Stomach (tissue), 9 donors: ENCODE measurements around the gene SORCS2. TPM values are rescaled to one million over a fixed set of nuclear protein-coding genes. Genes with fewer than 3 reads are reported as not detected.

Experiments used
- DNase-seq, 2 donors: peaks; one replicate each; pipeline versions ENCODE4 v3.0.0 to v3.0.0-alpha.2; 2013 to 2019
- H3K27ac ChIP-seq, 5 donors: fragments of 200-600 bp in 4 of 5; sonication (generic) in 4 of 5; one replicate each; pipeline ENCODE4 v1.5.1; 2013 to 2019; ENCODE audit warnings: mild to moderate bottlenecking in 1 of 5, moderate library complexity in 1 of 5
- H3K27me3 ChIP-seq, 3 donors: fragments of 200-600 bp; sonication (generic); one replicate each; pipeline ENCODE4 v1.5.1; 2017 to 2019; ENCODE audit warnings: mixed run types in 1 of 3
- H3K36me3 ChIP-seq, 4 donors: fragments of 200-600 bp; sonication (generic); 1 replicate in 3 of 4; 2 replicates in 1 of 4; pipeline ENCODE4 v1.5.1; 2016 to 2019
- H3K4me1 ChIP-seq, 4 donors: fragments of 200-600 bp; sonication (generic); one replicate each; pipeline ENCODE4 v1.5.1; 2016 to 2019
- H3K4me3 ChIP-seq, 4 donors: fragments of 200-600 bp; sonication (generic) in 3 of 4; one replicate each; pipeline ENCODE4 v1.5.1; 2016 to 2019; ENCODE audit warnings: mild to moderate bottlenecking in 1 of 4
- H3K9me3 ChIP-seq, 4 donors: fragments of 200-600 bp; sonication (generic); one replicate each; pipeline ENCODE4 v1.5.1; 2016 to 2019
- EP300 ChIP-seq: sonication (generic); formaldehyde crosslinking; IDR thresholded peaks from one replicate; pipeline ENCODE4 v1.6.1; 2017; ENCODE audit warnings: antibody characterized with exemption
- POLR2A ChIP-seq, 4 donors: fragments of 450-650 bp; IDR thresholded peaks; one replicate each; pipeline ENCODE4 v1.6.1; 2016; ENCODE audit warnings: antibody characterized with exemption in 4 of 4, control low read depth in 2 of 4, mild to moderate bottlenecking in 1 of 4, moderate library complexity in 1 of 4
- POLR2AphosphoS5 ChIP-seq, 3 donors: sonication (generic); formaldehyde crosslinking; IDR thresholded peaks; one replicate each; pipeline ENCODE4 v1.6.1; 2016; ENCODE audit warnings: antibody characterized with exemption in 3 of 3
- WGBS, 5 donors: extraction: QIAGEN DNeasy Blood & Tissue Kit in 3 of 5; methylation state at CpG; one replicate each; pipeline versions ENCODE4 v1.1.5 to v1.1.7; 2013 to 2018; 5-methylcytosine and 5-hydroxymethylcytosine counted together
- intact Hi-C: fragments of 100-400 bp; cut with DNase I; formaldehyde crosslinking; loops from one replicate; pipeline ENCODE4 v1.15.1; 2023; ENCODE audit warnings: low total_unique reads
- polyA plus RNA-seq, 3 donors: library from polyadenylated mRNA; stranded (reverse); fragments of 200-250 nt; gene quantifications; one replicate each; pipeline ENCODE4 v1.2.3, GENCODE V29; 2013
- total RNA-seq, 5 donors: library from RNA; depleted of rRNA; stranded (reverse); fragments of >200 nt; gene quantifications; one replicate each; pipeline versions ENCODE4 v1.1.0 to v1.2.3, GENCODE V29; 2014 to 2016
- TF ChIP-seq, protein P1 (sequence below), 7 experiments: fragments of 450-650 bp in 4 of 7; fragments of 200-600 bp in 3 of 7; sonication (generic) in 3 of 7; IDR thresholded peaks; one replicate each; pipeline ENCODE4 v1.5.1; 2016 to 2019; ENCODE audit warnings: antibody characterized with exemption in 7 of 7, control low read depth in 2 of 7, mild to moderate bottlenecking in 1 of 7
- donor health status: healthy with polysubstance abuse.
- donor health status: Bipolar disorder and iron deficiency.
- donor health status: healthy.

The SORCS2 gene
- total and polyA plus RNA-seq, 8 donors = under 0.01 to 13.0 (median 0.50) TPM; not detected in 1

DNA sequence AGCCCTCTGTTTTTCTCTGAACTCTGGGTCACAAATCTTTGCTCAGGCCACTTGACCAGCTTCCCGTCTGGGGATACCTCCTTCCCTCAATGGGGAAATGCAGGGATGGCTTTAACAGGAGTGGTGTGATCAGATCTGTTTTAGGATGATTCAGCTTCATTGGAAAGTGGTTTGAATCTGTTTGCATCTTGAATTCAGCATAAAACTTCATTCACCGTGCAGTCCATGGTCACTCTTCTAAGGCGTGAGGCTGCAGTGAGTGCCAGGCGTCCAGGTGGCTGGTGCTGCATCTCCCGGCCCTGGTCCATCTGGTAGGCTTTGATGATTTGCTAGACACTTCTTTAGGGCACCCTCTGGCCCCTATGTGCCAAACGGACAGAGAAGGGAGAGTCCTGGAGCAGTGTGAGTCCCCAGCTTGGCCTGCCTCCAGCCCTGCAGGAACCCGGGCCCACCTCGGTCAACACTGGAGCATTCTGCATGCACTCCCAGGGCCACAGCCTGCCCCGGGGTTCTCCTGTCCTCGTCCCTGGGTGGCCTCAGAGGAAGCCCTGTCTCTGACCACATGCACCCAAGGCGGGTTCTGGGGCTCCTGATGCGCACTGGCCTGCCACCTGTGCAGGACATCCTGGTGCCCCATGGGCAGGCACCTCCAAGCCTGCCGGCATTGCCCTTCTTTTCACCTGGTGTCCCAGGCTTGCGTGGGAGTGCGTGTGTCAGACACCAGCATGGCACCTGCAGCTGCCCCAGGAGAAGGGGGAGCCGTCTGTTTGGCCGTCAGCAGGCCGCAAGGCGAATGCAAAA, 493.9 kb downstream of the SORCS2 start:
- Histone ChIP-seq H3K27ac (no peak overlapping the region), H3K4me1 (no peaks in the 10 kb centered on the region), H3K4me3 (no peak overlapping the region), H3K9me3 (peaks cover 0 to 35% (median 28%) of the 10 kb centered on the region in 4 donors), H3K27me3 (peaks cover 0 to 7% (median 0%) of the 10 kb centered on the region in 3 donors), H3K36me3 (peaks cover 0 to 11% (median 0%) of the 10 kb centered on the region in 4 donors)
- TF ChIP-seq, protein P1, sequence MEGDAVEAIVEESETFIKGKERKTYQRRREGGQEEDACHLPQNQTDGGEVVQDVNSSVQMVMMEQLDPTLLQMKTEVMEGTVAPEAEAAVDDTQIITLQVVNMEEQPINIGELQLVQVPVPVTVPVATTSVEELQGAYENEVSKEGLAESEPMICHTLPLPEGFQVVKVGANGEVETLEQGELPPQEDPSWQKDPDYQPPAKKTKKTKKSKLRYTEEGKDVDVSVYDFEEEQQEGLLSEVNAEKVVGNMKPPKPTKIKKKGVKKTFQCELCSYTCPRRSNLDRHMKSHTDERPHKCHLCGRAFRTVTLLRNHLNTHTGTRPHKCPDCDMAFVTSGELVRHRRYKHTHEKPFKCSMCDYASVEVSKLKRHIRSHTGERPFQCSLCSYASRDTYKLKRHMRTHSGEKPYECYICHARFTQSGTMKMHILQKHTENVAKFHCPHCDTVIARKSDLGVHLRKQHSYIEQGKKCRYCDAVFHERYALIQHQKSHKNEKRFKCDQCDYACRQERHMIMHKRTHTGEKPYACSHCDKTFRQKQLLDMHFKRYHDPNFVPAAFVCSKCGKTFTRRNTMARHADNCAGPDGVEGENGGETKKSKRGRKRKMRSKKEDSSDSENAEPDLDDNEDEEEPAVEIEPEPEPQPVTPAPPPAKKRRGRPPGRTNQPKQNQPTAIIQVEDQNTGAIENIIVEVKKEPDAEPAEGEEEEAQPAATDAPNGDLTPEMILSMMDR (IDR thresholded peaks at IDR 0.05) = no peak
- TF ChIP-seq EP300 = no peak
- no peak for TF ChIP-seq POLR2A (IDR thresholded peaks at IDR 0.05)
- no peak for TF ChIP-seq POLR2AphosphoS5 (IDR thresholded peaks at IDR 0.05)
- DNase-seq = no peak
- WGBS, 5 donors = 79 to 85% (median 83%) methylated on average over 19 of the region's 19 CpGs
- intact Hi-C loops = no loop called here

DNA sequence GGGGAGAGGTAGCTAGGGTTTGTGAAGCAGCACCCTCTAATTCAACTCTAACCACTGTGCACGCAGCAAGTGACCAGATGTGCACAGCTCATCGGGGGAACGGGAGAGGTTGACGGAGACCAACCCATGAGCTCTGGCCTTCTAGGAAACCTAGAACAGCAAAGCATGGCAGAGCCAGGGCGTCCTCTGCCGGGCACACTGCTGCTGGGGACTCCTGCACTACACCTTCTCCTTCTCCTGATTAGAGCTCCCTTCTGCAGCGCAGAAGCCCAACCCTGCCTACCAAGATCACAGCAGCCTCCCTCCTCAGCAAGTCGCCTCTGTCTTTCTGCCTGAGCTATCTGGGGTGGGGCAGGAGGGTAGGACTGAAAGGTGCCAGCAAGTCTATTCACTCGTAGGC, 494.7 kb downstream of the SORCS2 start:
- Histone ChIP-seq H3K27me3 (peaks cover 0 to 7% (median 0%) of the 10 kb centered on the region in 3 donors), H3K27ac (no peak overlapping the region), H3K4me3 (no peak overlapping the region), H3K36me3 (peaks cover 0 to 11% (median 0%) of the 10 kb centered on the region in 4 donors), H3K9me3 (peaks cover 0 to 28% (median 23%) of the 10 kb centered on the region in 4 donors), H3K4me1 (no peaks in the 10 kb centered on the region)
- WGBS, 5 donors = 71 to 84% (median 77%) methylated on average over 8 to 9 of the region's 9 CpGs
- intact Hi-C loops = no loop called here
- TF ChIP-seq POLR2A (IDR thresholded peaks at IDR 0.05) (no peak), EP300 (no peak), POLR2AphosphoS5 (IDR thresholded peaks at IDR 0.05) (no peak)
- TF ChIP-seq, protein P1 (IDR thresholded peaks at IDR 0.05) = no peak
- DNase-seq = no peak

DNA sequence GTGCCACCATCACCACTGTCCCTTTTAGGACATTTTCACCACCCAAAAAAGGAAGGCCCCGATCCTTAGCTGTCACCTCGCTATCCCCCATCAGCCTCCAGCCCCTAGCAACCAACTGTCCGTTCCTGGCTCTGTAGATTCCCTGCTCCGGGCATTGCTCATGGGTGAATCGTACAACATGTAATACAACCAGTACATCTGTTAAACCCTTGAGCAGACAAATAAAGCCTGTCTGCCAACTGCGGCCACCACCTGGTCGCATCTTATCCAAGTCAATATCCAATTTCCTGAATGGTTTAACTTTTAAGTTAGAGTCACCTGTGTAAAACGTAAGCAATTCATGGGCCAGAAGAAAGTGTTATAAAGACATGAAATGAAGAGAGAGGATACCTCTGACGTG, 495.5 kb downstream of the SORCS2 start:
- 79 to 87% (median 83%) methylated on average over 9 of the region's 9 CpGs for WGBS, 5 donors
- no peak for DNase-seq
- Histone ChIP-seq H3K36me3 (peaks cover 0 to 11% (median 0%) of the 10 kb centered on the region in 4 donors), H3K9me3 (peaks cover 0 to 20% (median 17%) of the 10 kb centered on the region in 4 donors), H3K4me3 (no peak overlapping the region), H3K4me1 (no peaks in the 10 kb centered on the region), H3K27ac (no peak overlapping the region), H3K27me3 (peaks cover 0 to 7% (median 0%) of the 10 kb centered on the region in 3 donors)
- TF ChIP-seq, protein P1 (IDR thresholded peaks at IDR 0.05) = no peak
- no peak for TF ChIP-seq EP300
- TF ChIP-seq POLR2A (IDR thresholded peaks at IDR 0.05) = no peak
- TF ChIP-seq POLR2AphosphoS5 (IDR thresholded peaks at IDR 0.05) = no peak
- intact Hi-C loops = no loop called here

DNA sequence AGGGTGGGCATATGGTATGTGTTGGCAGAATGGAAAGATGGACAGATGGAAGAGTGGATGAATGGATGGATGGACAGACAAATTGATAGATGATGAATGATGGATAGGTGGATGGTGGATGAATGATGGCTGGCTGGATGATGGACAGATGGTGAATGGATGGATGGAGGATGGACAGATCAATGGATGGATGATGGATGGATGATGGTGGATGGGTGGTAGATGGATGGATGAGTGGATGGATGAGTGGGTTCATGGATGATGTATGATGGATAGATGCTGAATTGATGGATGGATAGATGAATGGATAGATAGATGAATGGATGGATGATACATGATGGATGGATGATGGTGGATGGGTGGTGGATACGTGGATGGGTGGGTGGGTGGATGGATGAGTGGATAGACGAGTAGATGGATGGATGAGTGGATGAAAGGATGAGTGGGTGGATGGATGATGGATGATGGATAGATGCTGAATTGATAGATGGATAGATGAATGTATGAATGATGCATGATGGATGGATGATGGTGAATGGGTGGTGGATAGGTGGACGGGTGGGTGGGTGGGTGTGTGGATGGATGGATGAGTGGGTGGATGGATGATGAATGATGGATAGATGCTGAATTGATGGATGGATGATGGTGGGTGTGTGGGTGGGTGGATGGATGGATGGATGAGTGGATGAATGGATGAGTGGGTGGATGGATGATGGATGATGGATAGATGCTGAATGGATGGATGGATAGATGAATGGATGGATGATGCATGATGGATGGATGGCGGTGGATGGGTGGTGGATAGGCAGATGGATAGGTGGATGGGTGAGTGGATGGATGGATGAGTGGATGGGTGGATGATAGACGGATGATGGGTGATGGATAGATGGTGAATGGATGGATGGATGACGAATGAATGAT, 497.7 kb downstream of the SORCS2 start:
- no peak overlapping the region for H3K27ac ChIP-seq
- H3K36me3 ChIP-seq = no peaks in the 10 kb centered on the region
- TF ChIP-seq POLR2A (IDR thresholded peaks at IDR 0.05) = no peak
- no peak for TF ChIP-seq POLR2AphosphoS5 (IDR thresholded peaks at IDR 0.05)
- TF ChIP-seq, protein P1 (IDR thresholded peaks at IDR 0.05) = no peak
- no peak for TF ChIP-seq EP300
- H3K4me1 ChIP-seq = no peaks in the 10 kb centered on the region
- H3K27me3 ChIP-seq = peaks cover 0 to 7% (median 0%) of the 10 kb centered on the region in 3 donors
- H3K9me3 ChIP-seq = no peaks in the 10 kb centered on the region
- H3K4me3 ChIP-seq = no peak overlapping the region
- DNase-seq = no peak
- 70 to 83% (median 82%) methylated on average over 6 of the region's 6 CpGs for WGBS, 5 donors
- intact Hi-C loops = no loop called here
